ACC112 (cell line): ENCODE measurements around the gene ITPRIPL1.
A peak's percentile ranks its signal among the peaks of the same experiment; 100 is the strongest.
"Not testable (repeated sequence)": the region's sequence is repeated elsewhere in the genome, so short reads cannot be mapped to it uniquely, and the experiment has no call there.

ENCODE experiments used
- H2AFZ ChIP-seq: fragments of 200-600 bp; sonication (generic); one replicate; pipeline ENCODE4 v1.6.0; 2017; ENCODE audit warnings: antibody characterized with exemption, low read length; ENCODE audit not compliant: unreplicated experiment
- H3K27ac ChIP-seq: fragments of 200-600 bp; sonication (generic); 2 replicates; pipeline ENCODE4 v1.5.1; 2014; ENCODE audit warnings: low read depth, mild to moderate bottlenecking, antibody characterized with exemption, low read length, moderate library complexity
- H3K27me3 ChIP-seq: fragments of 200-600 bp; sonication (generic); 2 replicates; pipeline ENCODE4 v1.6.1; 2014; ENCODE audit warnings: mild to moderate bottlenecking, antibody characterized with exemption, low read length, moderate library complexity, mixed read lengths; ENCODE audit not compliant: insufficient read depth
- H3K36me3 ChIP-seq: fragments of 200-600 bp; sonication (generic); 2 replicates; pipeline ENCODE4 v1.6.1; 2016; ENCODE audit warnings: mild to moderate bottlenecking, antibody characterized with exemption, low read length, moderate library complexity, mixed read lengths; ENCODE audit not compliant: insufficient read depth
- H3K4me1 ChIP-seq: fragments of 200-600 bp; sonication (generic); one replicate; pipeline ENCODE4 v1.6.1; 2016; ENCODE audit warnings: low read length, mixed read lengths; ENCODE audit not compliant: insufficient read depth, unreplicated experiment, control insufficient read depth
- H3K4me3 ChIP-seq: fragments of 200-600 bp; sonication (generic); 2 replicates; pipeline ENCODE4 v1.5.1; 2014; ENCODE audit warnings: mild to moderate bottlenecking, low read depth, low read length
- H3K79me2 ChIP-seq: fragments of 200-600 bp; sonication (generic); one replicate; pipeline ENCODE4 v1.6.0; 2016; ENCODE audit warnings: low read length; ENCODE audit not compliant: control insufficient read depth, unreplicated experiment, insufficient read depth

The ITPRIPL1 gene, protein sequence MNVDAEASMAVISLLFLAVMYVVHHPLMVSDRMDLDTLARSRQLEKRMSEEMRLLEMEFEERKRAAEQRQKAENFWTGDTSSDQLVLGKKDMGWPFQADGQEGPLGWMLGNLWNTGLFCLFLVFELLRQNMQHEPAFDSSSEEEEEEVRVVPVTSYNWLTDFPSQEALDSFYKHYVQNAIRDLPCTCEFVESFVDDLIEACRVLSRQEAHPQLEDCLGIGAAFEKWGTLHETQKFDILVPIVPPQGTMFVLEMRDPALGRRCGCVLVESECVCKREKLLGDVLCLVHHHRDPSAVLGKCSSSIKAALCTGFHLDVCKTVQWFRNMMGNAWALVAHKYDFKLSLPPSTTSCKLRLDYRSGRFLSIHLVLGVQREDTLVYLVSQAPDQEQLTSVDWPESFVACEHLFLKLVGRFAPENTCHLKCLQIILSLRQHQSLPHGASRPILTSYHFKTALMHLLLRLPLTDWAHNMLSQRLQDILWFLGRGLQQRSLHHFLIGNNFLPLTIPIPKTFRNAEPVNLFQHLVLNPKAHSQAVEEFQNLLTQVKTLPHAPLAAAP

DNA sequence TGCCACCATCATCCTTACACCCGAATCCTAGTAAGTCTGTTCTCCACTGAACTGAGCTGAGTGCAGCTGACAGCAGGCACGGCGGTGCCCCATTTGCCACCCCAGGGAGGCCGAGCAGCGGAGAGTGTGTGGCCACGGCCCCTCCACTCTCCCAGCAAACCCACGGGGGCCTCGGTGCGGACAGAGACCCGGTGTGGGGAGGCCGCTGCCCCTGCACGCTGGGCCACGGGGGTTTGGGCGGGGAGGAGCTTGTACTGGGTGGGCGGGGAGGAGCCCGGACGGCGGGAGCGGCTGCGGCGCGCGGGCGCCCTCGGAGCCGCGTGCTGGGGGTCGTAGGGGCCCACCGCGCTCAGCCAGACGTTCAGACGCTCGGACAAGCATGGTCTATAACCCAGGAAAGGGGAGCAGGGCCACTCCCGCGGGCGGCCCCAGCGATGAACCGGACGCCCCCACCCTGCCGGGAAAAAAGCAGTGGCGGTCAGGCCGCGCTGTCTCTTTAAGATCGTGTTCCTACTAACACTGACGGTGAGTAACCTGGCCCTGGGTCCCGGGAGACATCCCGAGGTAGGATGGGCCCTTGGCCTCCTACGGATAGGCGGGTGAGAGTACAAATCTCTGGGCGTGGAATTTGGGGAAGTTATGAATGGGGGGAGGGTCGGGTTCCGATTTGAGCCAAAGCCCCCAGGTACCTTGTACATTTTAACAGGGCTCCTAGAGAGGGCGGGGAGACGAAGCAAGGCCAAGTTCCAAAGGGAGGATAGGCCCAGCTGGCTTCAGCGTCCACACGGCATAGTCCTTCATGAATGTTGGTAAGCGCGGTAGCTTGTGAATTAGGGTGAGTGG lies at the start of gene ITPRIPL1:
Gene ITPRIPL1, plus strand, starts transcription at position 277 of the 843 bp plus-strand sequence. Its CDS starts 523 bp downstream, at position 800.
- H3K79me2 ChIP-seq: no peaks in the 10 kb centered on the region

DNA sequence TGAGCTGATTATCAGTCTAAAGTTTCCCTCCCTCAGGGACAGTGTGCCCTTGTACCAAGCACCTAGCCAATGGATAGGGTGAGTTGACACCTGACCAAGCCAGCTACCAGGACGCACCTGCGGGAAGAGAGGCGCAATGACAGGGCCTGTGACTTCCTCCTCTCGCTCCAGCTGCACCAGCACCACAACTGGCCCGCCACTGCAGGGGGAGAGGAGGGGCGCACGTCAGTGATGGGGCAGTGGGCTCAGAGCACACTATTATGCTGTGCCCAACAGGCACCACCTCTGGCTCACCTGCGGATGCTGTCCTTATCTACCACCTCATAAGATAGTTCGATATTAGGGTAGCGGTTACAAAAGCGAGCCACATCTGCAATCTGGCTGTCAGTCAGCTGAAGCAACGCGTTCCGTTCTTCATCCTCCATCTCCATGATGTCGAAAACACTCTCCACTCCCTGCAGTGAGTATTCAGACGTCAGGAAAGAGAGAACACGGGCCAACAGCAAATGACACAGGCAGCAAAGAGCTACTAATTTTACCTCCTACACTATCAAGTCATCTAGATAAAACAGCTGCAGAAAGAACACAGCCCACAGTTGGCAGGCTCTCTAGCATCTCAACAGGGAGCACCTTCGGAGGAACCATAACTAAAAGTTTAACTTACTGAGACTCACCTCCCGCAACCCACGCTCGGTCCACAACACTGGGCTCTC lies 48.2 kb upstream of the ITPRIPL1 start:
- H2AFZ ChIP-seq: no peak overlapping the region
- peaks cover 17% of the 10 kb centered on the region; the same call in 1 of the 2 replicates for H3K36me3 ChIP-seq
- H3K27me3 ChIP-seq: no peaks in the 10 kb centered on the region
- H3K27ac ChIP-seq: no peak overlapping the region
- H3K79me2 ChIP-seq: no peaks in the 10 kb centered on the region
- H3K4me3 ChIP-seq: no peak overlapping the region
- H3K4me1 ChIP-seq: no peaks in the 10 kb centered on the region

More for the DNA sequence above, at the start of gene ITPRIPL1:
- Histone ChIP-seq H2AFZ (no peak within 1 kb of the TSS), H3K4me1 (peaks cover 17% of the 10 kb centered on the region), H3K27ac (no peak within 1 kb of the TSS), H3K36me3 (no peaks in the 10 kb centered on the region), H3K4me3 (peak within 1 kb of the TSS; percentile 47), H3K27me3 (peaks cover 39% of the 10 kb centered on the region)

DNA sequence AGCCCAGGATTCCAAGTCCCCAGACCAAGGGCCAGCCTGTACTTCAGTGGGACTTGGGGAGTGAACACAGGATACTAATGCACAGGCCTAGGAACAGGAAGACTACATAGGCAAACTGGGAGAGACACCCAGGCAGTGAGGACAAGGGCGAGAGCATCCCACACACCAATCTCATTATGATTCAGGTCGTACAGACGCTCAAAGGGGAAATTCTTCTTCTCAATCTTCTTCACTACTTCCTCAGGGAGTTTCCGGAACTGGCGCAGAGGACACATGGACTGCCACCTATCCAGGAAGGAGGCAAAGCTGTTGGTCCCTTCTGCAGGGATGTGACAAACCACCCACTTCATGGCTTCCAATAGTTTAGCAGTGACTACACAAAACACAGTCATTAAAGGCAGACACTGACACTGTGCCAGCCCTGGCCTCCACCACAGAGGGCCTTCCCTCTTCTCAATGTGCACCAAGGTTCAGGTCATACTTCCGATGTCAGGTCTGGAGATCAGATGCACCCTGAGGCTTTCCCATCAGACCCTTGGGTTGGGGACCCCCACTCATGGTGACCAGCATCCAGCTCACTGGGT lies 37.8 kb upstream of the ITPRIPL1 start:
- H2AFZ ChIP-seq: no peak overlapping the region
- H3K79me2 ChIP-seq: no peaks in the 10 kb centered on the region
- no peaks in the 10 kb centered on the region for H3K27me3 ChIP-seq
- H3K27ac ChIP-seq: no peak overlapping the region
- H3K4me3 ChIP-seq: no peak overlapping the region
- H3K36me3 ChIP-seq: peaks cover 39% of the 10 kb centered on the region; the same call in 1 of the 2 replicates
- no peaks in the 10 kb centered on the region for H3K4me1 ChIP-seq

DNA sequence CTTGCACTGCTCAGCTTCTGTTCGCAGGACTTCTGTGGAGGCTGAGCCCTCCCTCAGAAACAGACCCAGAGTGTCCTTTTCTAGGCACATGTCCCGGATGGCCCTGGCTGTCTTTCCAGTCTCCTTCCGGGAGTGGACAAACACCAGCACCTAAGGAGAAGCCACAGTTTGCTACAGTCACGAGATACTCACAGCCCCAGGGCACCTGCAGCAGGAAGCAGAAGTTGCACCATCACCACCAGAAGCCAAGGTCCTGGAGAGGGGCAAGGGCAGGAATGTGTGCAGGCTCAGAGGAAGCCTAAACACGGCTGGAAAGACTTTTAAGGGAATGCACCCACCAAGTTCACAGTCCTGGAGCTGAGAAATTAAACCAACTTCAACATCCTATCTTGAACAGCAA lies 33.4 kb upstream of the ITPRIPL1 start:
- no peaks in the 10 kb centered on the region for H3K79me2 ChIP-seq
- H3K4me1 ChIP-seq: no peaks in the 10 kb centered on the region
- no peak overlapping the region for H3K4me3 ChIP-seq
- no peak overlapping the region for H3K27ac ChIP-seq
- no peak overlapping the region for H2AFZ ChIP-seq
- H3K27me3 ChIP-seq: no peaks in the 10 kb centered on the region
- peaks cover 59% of the 10 kb centered on the region for H3K36me3 ChIP-seq

DNA sequence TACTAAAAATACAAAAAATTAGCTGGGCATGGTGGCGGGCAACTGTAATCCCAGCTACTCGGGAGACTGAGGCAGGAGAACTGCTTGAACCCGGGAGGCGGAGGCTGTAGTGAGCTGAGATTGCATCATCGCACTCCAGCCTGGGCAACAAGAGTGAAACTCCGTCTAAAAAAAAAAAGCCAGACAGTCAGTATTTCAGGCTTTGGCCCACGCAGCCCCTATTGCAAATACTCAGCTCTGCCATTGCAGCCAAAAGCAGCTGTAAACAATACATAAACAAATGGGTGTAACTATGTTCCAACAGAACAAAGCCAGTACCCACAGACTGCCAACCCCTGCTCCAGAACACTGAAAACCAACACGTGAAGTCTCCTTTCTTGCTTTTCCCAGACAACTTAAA lies 30.8 kb upstream of the ITPRIPL1 start:
- not testable (repeated sequence) for H2AFZ ChIP-seq, H3K4me3 ChIP-seq, H3K4me1 ChIP-seq, H3K27ac ChIP-seq, H3K79me2 ChIP-seq, H3K27me3 ChIP-seq
- peaks cover 65% of the 10 kb centered on the region for H3K36me3 ChIP-seq

DNA sequence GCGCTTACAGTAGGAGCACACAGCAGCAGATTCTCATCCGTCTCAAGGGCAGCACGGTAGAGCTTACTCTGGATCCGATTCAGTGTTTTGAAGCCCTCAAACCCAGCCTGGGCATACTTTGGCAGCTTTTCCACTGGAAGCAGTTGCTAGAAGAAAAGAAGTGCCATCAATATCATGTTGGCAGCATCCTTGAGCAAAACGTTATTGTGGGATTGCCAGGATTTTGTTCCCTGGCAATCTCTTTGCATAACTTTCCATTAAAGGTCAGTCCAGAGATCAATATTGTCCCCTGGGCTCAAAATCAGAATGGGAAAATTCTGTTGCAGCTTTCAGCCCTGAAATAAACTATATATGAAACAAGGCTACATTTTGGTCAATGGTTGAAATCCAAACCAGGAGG lies 28.2 kb upstream of the ITPRIPL1 start:
- H3K36me3 ChIP-seq: peaks cover 59% of the 10 kb centered on the region
- H3K4me1 ChIP-seq: no peaks in the 10 kb centered on the region
- H2AFZ ChIP-seq: no peak overlapping the region
- no peak overlapping the region for H3K27ac ChIP-seq
- H3K4me3 ChIP-seq: no peak overlapping the region
- H3K79me2 ChIP-seq: peaks cover 2% of the 10 kb centered on the region
- H3K27me3 ChIP-seq: no peaks in the 10 kb centered on the region

DNA sequence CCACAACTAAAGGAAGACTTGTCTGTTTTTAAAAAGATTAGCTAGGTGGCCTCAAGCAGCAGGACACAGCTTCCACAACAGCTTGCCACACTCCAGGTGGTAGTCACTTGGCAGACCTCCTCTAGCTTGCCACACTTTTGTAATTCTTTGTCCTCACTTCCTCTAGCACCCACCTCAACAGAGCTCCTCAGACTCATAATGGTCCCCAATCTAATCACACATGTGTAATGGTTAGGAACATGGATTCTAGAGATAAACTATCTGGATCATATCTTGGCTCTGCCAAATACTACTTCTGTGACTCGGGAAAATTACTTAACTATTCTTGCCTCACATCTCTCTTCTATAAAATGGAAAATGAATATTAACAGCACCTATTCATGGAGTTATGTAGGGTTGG lies 23.3 kb upstream of the ITPRIPL1 start:
- Histone ChIP-seq H3K4me3 (no peak overlapping the region), H2AFZ (no peak overlapping the region), H3K36me3 (peaks cover 40% of the 10 kb centered on the region), H3K27me3 (no peaks in the 10 kb centered on the region), H3K79me2 (peaks cover 28% of the 10 kb centered on the region), H3K4me1 (peaks cover 16% of the 10 kb centered on the region), H3K27ac (no peak overlapping the region)

DNA sequence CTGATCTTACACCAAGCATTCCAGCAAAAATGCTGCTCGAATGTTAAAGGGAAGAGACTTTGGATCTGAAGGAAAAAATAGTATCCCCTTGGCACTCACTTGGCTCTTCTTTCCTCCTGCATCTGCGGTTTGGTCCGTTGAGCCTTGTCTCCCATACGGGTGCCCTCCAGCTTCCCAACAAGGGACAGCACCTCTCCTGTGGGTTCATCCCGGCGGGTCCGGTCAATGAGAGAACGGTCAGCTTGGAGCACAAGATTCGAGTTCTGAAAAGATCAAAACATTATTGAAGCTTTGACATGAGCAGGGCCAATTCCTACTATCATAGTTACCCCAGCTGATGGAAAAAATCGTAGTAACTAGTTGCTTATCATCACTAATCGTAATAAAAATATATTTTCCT lies 20.5 kb upstream of the ITPRIPL1 start:
- peaks cover 18% of the 10 kb centered on the region for H3K36me3 ChIP-seq

DNA sequence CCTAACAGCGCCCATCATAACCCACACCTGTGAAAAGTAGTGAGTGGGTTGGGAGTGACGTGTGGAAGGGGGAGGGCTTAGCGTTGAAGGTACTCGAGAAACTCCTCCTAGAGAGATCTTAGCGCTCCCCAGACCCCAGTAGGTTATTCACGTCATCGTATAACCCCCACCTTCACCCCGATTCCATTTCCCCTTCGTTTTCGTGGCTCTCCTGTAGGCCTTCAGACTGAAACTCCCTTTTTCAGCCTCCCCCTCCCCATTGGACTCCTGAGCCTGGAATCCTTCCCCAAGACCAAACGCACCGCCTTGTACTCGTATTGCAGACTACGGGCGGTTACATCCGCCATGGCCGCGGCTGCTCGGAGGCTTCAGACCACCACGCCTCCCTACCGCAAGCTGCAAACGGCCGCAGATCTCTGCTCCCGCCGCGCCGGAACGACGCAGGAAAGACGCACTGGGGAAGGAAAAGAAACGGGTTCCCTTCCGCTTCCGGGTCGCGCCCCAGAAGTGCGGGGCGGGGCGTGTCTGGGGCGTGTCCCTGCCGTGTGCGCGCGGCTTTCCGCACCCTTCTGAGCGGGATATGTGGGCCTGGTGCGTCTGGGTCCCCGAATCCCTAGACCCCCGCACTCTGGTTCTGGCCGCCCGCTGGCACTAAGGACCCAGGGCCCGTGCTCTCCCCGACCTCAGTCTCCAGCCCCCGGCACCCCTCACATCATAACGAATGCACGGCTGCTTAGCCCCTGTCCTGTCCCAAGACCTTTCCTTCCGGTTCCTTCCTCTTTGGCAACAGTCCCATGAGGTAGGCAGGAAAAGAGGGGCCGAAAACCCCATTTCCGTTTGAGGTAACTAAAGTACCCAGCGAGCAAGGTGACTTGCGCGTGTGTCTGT lies 19.8 kb upstream of the ITPRIPL1 start, which contains the start of gene SNRNP200:
Gene SNRNP200, minus strand, starts transcription at position 456 of the 888 bp plus-strand sequence. Its CDS starts 109 bp downstream, at position 347.
- H3K79me2 ChIP-seq: peaks cover 28% of the 10 kb centered on the region

More for the DNA sequence above, 20.5 kb upstream of the ITPRIPL1 start:
- Histone ChIP-seq H3K4me1 (peaks cover 16% of the 10 kb centered on the region), H2AFZ (peak overlapping the region; percentile 86), H3K4me3 (peak overlapping the region; percentile 89), H3K27ac (no peak overlapping the region), H3K27me3 (no peaks in the 10 kb centered on the region), H3K79me2 (peaks cover 28% of the 10 kb centered on the region)

More for the DNA sequence above, 19.8 kb upstream of the ITPRIPL1 start, which contains the start of gene SNRNP200:
- Histone ChIP-seq H3K36me3 (peaks cover 12% of the 10 kb centered on the region), H3K4me3 (peak within 1 kb of the TSS; percentile 89), H3K27me3 (no peaks in the 10 kb centered on the region), H2AFZ (peak within 1 kb of the TSS; percentile 86), H3K27ac (peak within 1 kb of the TSS; percentile 36; the same call in 1 of the 2 replicates), H3K4me1 (peaks cover 16% of the 10 kb centered on the region)
